H1 (cell line): Measurements from ENCODE around the gene SLC25A21. TPM values are rescaled to one million over a fixed set of nuclear protein-coding genes. Genes with fewer than 3 reads are reported as not detected.
A peak's percentile ranks its signal among the peaks of the same experiment; 100 is the strongest.

Experiments used
- CTCF ChIA-PET: fragments of 300-600 bp; sonication (Branson Sonifier 250); formaldehyde crosslinking; loops from one replicate; lab custom pipeline; 2021; ENCODE audit not compliant: partially characterized antibody; lab: Charles Lee
- POLR2A ChIA-PET: fragments of 300-600 bp; sonication (Branson Sonifier 250); formaldehyde crosslinking; loops from one replicate; lab custom pipeline; 2021; ENCODE audit warnings: inconsistent platforms; ENCODE audit not compliant: partially characterized antibody; lab: Charles Lee
- DNase-seq, 2 experiments: peaks; one replicate each; pipeline versions ENCODE4 v3.0.0 to v3.0.0-alpha.2; 2010 to 2022; ENCODE audit warnings: low spot score in 2 of 2, low read depth in 1 of 2, mixed read lengths in 1 of 2
- FAIRE-seq: peaks from 2 replicates; lab custom pipeline; 2011; peaks lifted over from hg19 to GRCh38; lab: Jason Lieb, UNC
- H2AFZ ChIP-seq: 2 replicates; pipeline ENCODE4 v1.8.1; 2012; ENCODE audit warnings: low read length, inconsistent platforms
- H2AK5ac ChIP-seq: 2 replicates; pipeline ENCODE4 v1.6.1; 2013; ENCODE audit warnings: low read depth, low read length
- H2BK120ac ChIP-seq: replicated peaks from 2 replicates; pipeline ENCODE3; 2013; ENCODE audit warnings: low read depth, low read length, inconsistent platforms
- H2BK12ac ChIP-seq: 2 replicates; pipeline ENCODE4 v1.6.1; 2013; ENCODE audit warnings: low read depth, low read length
- H2BK15ac ChIP-seq: 2 replicates; pipeline ENCODE4 v1.6.1; 2013; ENCODE audit warnings: low read length
- H2BK20ac ChIP-seq: 2 replicates; pipeline ENCODE4 v1.6.1; 2013; ENCODE audit warnings: low read length
- H2BK5ac ChIP-seq: 2 replicates; pipeline ENCODE4 v1.6.1; 2013; ENCODE audit warnings: low read depth, low read length
- H3K14ac ChIP-seq: 2 replicates; pipeline ENCODE4 v1.6.1; 2013; ENCODE audit warnings: inconsistent platforms; ENCODE audit not compliant: insufficient read length
- H3K18ac ChIP-seq: 2 replicates; pipeline ENCODE4 v1.6.1; 2013; ENCODE audit warnings: low read length; ENCODE audit errors: extremely low read depth
- H3K23ac ChIP-seq: 2 replicates; pipeline ENCODE4 v1.6.1; 2013; ENCODE audit warnings: inconsistent platforms; ENCODE audit not compliant: insufficient read length
- H3K23me2 ChIP-seq: 2 replicates; pipeline ENCODE4 v1.6.1; 2013; ENCODE audit warnings: low read depth, low read length
- H3K27ac ChIP-seq: 2 replicates; pipeline ENCODE4 v1.6.1; 2011; ENCODE audit warnings: low read depth, low read length, inconsistent platforms
- H3K27me3 ChIP-seq, 4 experiments: replicated peaks in 1 of 4; 1 replicate in 1 of 4; 2 replicates in 3 of 4; pipeline versions ENCODE4 v1.6.1 to v1.8.1; 2011 to 2013; ENCODE audit warnings: low read length in 3 of 4, mild to moderate bottlenecking in 3 of 4, inconsistent platforms in 2 of 4, mixed read lengths in 2 of 4, moderate library complexity in 1 of 4; ENCODE audit not compliant: control insufficient read depth in 3 of 4, insufficient read depth in 3 of 4; ENCODE audit errors: extremely low read depth in 1 of 4
- H3K36me3 ChIP-seq, 4 experiments: 2 replicates each; pipeline versions ENCODE4 v1.6.1 to v1.8.1; 2011 to 2013; ENCODE audit warnings: mild to moderate bottlenecking in 4 of 4, low read length in 3 of 4, moderate library complexity in 2 of 4, control low read depth in 1 of 4, inconsistent platforms in 1 of 4; ENCODE audit not compliant: insufficient read depth in 4 of 4, control insufficient read depth in 2 of 4
- H3K4ac ChIP-seq: replicated peaks from 2 replicates; pipeline ENCODE3; 2013; ENCODE audit warnings: low read length, low read depth, mixed read lengths, inconsistent platforms; ENCODE audit not compliant: insufficient read length
- H3K4me1 ChIP-seq, 4 experiments: replicated peaks in 1 of 4; 1 replicate in 1 of 4; 2 replicates in 3 of 4; pipeline versions ENCODE4 v1.6.1 to v1.8.1; 2011 to 2013; ENCODE audit warnings: low read length in 3 of 4, inconsistent platforms in 2 of 4, mixed read lengths in 1 of 4; ENCODE audit not compliant: insufficient read depth in 4 of 4, control insufficient read depth in 3 of 4
- H3K4me2 ChIP-seq, 2 experiments: 2 replicates each; pipeline versions ENCODE4 v1.6.1 to v1.8.1; 2011 to 2013; ENCODE audit warnings: low read depth in 2 of 2, low read length in 2 of 2, control low read depth in 1 of 2, inconsistent platforms in 1 of 2, mild to moderate bottlenecking in 1 of 2; ENCODE audit not compliant: insufficient read depth in 1 of 2
- H3K4me3 ChIP-seq, 4 experiments: fragments of 200-600, 300-600 bp in 1 of 4; sonication (generic), shearing (Covaris generic), sonication (Bioruptor Twin) in 1 of 4; 2 replicates each; pipeline versions ENCODE4 v1.5.1 to v1.8.1; 2011 to 2016; ENCODE audit warnings: low read length in 4 of 4, low read depth in 3 of 4, control low read depth in 2 of 4, inconsistent platforms in 2 of 4, mild to moderate bottlenecking in 2 of 4, mixed read lengths in 1 of 4, moderate library complexity in 1 of 4; ENCODE audit not compliant: insufficient read depth in 2 of 4; ENCODE audit errors: extremely low read depth in 1 of 4
- H3K56ac ChIP-seq: replicated peaks from 2 replicates; pipeline ENCODE3; 2013; ENCODE audit warnings: low read depth, mild to moderate bottlenecking, mixed read lengths, low read length, inconsistent platforms; ENCODE audit not compliant: insufficient read length
- H3K79me1 ChIP-seq: 2 replicates; pipeline ENCODE4 v1.6.1; 2013; ENCODE audit warnings: low read depth, low read length, control low read depth
- H3K79me2 ChIP-seq, 2 experiments: 2 replicates each; pipeline versions ENCODE4 v1.6.1 to v1.8.1; 2012 to 2013; ENCODE audit warnings: low read length in 2 of 2, mild to moderate bottlenecking in 2 of 2, inconsistent platforms in 1 of 2; ENCODE audit not compliant: insufficient read depth in 2 of 2, control insufficient read depth in 1 of 2
- H3K9ac ChIP-seq, 4 experiments: replicated peaks in 1 of 4; 1 replicate in 1 of 4; 2 replicates in 3 of 4; pipeline versions ENCODE4 v1.6.1 to v1.8.1; 2011 to 2013; ENCODE audit warnings: low read depth in 3 of 4, low read length in 3 of 4, control low read depth in 2 of 4, mild to moderate bottlenecking in 2 of 4, moderate library complexity in 2 of 4, inconsistent platforms in 1 of 4; ENCODE audit errors: extremely low read depth in 1 of 4
- H3K9me3 ChIP-seq, 2 experiments: 2 replicates each; pipeline versions ENCODE4 v1.6.1 to v1.8.1; 2012 to 2013; ENCODE audit warnings: mild to moderate bottlenecking in 2 of 2, moderate library complexity in 2 of 2, control low read depth in 1 of 2, inconsistent platforms in 1 of 2, low read depth in 1 of 2, low read length in 1 of 2, mixed read lengths in 1 of 2; ENCODE audit not compliant: insufficient read depth in 2 of 2
- H4K20me1 ChIP-seq, 2 experiments: replicated peaks in 1 of 2; 2 replicates each; pipeline versions ENCODE3 to v1.8.1; 2011 to 2013; ENCODE audit warnings: inconsistent platforms in 2 of 2, low read length in 2 of 2, mild to moderate bottlenecking in 1 of 2; ENCODE audit not compliant: insufficient read depth in 2 of 2, control insufficient read depth in 1 of 2
- H4K5ac ChIP-seq: 2 replicates; pipeline ENCODE4 v1.6.1; 2013; ENCODE audit warnings: low read length, low read depth, mixed read lengths, inconsistent platforms; ENCODE audit not compliant: insufficient read length
- H4K8ac ChIP-seq: 2 replicates; pipeline ENCODE4 v1.8.0; 2013; ENCODE audit warnings: mild to moderate bottlenecking, moderate library complexity, low read length, inconsistent platforms; ENCODE audit not compliant: insufficient read depth; ENCODE audit errors: extremely low read depth
- H4K91ac ChIP-seq: replicated peaks from 2 replicates; pipeline ENCODE3; 2013; ENCODE audit warnings: low read length, mixed read lengths, inconsistent platforms; ENCODE audit not compliant: insufficient read length
- BCL11A ChIP-seq, 2 experiments: IDR thresholded peaks; one replicate each; pipeline ENCODE4 v1.6.1; 2011; ENCODE audit warnings: low read depth in 2 of 2, low read length in 2 of 2, mild to moderate bottlenecking in 2 of 2
- CEBPB ChIP-seq: IDR thresholded peaks from 2 replicates; pipeline ENCODE4 v1.6.1; 2012; ENCODE audit warnings: low read depth, low read length
- CTCF ChIP-seq, 3 experiments: IDR thresholded peaks; 1 replicate in 2 of 3; 2 replicates in 1 of 3; pipeline versions ENCODE4 v1.5.1 to v1.6.1; 2011; ENCODE audit warnings: low read length in 3 of 3, mild to moderate bottlenecking in 3 of 3, inconsistent platforms in 2 of 3, low read depth in 1 of 3, moderate library complexity in 1 of 3; ENCODE audit not compliant: insufficient read depth in 1 of 3; ENCODE audit errors: control extremely low read depth in 1 of 3
- FOSL1 ChIP-seq: IDR thresholded peaks from 2 replicates; pipeline ENCODE4 v1.6.1; 2011; ENCODE audit warnings: mild to moderate bottlenecking, low read depth, low read length, moderate library complexity; ENCODE audit not compliant: insufficient read depth
- SRF ChIP-seq: IDR thresholded peaks from 2 replicates; pipeline ENCODE4 v1.6.1; 2011; ENCODE audit warnings: mild to moderate bottlenecking, low read depth, low read length, moderate library complexity
- WGBS, 2 experiments: shearing (Covaris generic) in 1 of 2; methylation state at CpG; one replicate each; pipeline versions ENCODE4 v1.1.6 to v1.1.7; 2013 to 2015; ENCODE audit warnings: low lambda C conversion rate in 2 of 2, mixed read lengths in 2 of 2, inconsistent platforms in 1 of 2, low coverage in 1 of 2, missing lambda C conversion rate in 1 of 2; ENCODE audit not compliant: insufficient replicate concordance in 2 of 2, insufficient coverage in 1 of 2, insufficient read length in 1 of 2; ENCODE audit errors: extremely low coverage in 1 of 2, missing lambda C conversion rate in 1 of 2; 5-methylcytosine and 5-hydroxymethylcytosine counted together
- polyA plus RNA-seq, 7 experiments: library from polyadenylated mRNA; depleted of rRNA in 3 of 7; stranded (reverse) in 5 of 7; unstranded in 2 of 7; fragments of >200 nt in 5 of 7; fragments of 200-250 nt in 2 of 7; gene quantifications; 1 replicate in 5 of 7; 2 replicates in 1 of 7; 4 replicates in 1 of 7; pipeline versions ENCODE4 v1.2.1 to v1.2.3, GENCODE V29; 2011 to 2013; ENCODE audit warnings: missing spikeins in 2 of 7, mixed read lengths in 2 of 7
- total RNA-seq: library from RNA; stranded (reverse); fragmentation: NEBNext Ultra II Directional; extraction: Animal tissue kit (Norgen Biotek cat#: 25700); gene quantifications from 2 replicates; pipeline ENCODE4 v1.2.1, GENCODE V29; 2021

Gene SLC25A21
- total and polyA plus RNA-seq, 2 of the 8 experiments (the other 6 are each of a cell fraction or from before 2014, with no cell fraction given), result 6.9 to 15.7 TPM

DNA sequence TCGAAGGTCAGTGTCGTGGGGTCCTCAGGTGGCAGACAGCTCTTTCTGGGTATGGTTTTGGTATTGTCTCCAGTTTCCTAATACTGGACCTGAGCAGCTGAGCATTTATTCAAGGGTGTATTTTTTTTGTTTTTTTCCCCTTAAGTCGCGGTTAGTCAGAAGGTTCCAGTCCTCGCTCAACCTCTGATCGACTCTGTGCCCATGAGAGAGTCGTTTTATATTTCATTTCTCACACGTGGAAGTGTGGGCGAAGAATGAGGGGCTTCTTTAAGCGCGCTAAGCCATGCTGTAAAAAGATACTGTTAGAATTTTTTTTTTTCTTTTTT lies 25.8 kb upstream of the SLC25A21 start:
- Histone ChIP-seq H4K5ac (no peak overlapping the region), H3K27me3 (no peaks in the 10 kb centered on the region), H4K20me1 (peaks cover 0 to 2% of the 10 kb centered on the region in 2 experiments), H3K23ac (no peak overlapping the region), H2BK120ac (no peak overlapping the region), H3K9ac (peak overlapping the region in 3 of 4 experiments; percentile 45 to 83 (median 78); a peak in 5 of 7 replicates), H3K56ac (no peak overlapping the region)
- POLR2A ChIA-PET, result interaction anchor here (0.6 to 2.8 kb wide), 6 partner anchors 11 to 403 kb away, joined by 3 to 15 read pairs (median 4); partner anchors contain the start of gene SLC25A21
- DNase-seq, result no peak
- TF ChIP-seq FOSL1 (no peak), SRF (no peak), CEBPB (no peak), BCL11A (IDR thresholded peaks at IDR 0.05; ENCODE audit: low read depth in 2 of 2, low read length in 2 of 2) (no peak), CTCF (IDR thresholded peaks at IDR 0.05; ENCODE audit: control extremely low read depth in 1 of 3, insufficient read depth in 1 of 3, low read depth in 1 of 3, low read length in 3 of 3) (peak in 1 of 3 experiments; percentile 16; a peak in 1 of 4 replicates)
- TF ChIP-seq, all 59 proteins: peak for 1
- H2AFZ ChIP-seq, result 0 out of 2 replicates have a peak overlapping the region, but pooled peaks have one; percentile 61
- H3K79me2 ChIP-seq, result peaks cover 0 to 41% of the 10 kb centered on the region in 2 experiments; a peak in 2 of 4 replicates
- H3K4ac ChIP-seq, result no peak overlapping the region
- no peak overlapping the region for H2AK5ac ChIP-seq
- no peaks in the 10 kb centered on the region for H3K36me3 ChIP-seq
- peak overlapping the region; percentile 62 to 81 (median 72) for H3K4me3 ChIP-seq
- no peak overlapping the region for H3K18ac ChIP-seq
- H3K79me1 ChIP-seq, result no peaks in the 10 kb centered on the region
- H2BK12ac ChIP-seq, result no peak overlapping the region
- peaks cover 3% of the 10 kb centered on the region; the same call in 1 of the 2 replicates for H3K23me2 ChIP-seq
- peak overlapping the region; percentile 83 to 93 for H3K4me2 ChIP-seq
- no peak overlapping the region for H3K27ac ChIP-seq
- no peak overlapping the region for H3K14ac ChIP-seq
- peaks cover 0 to 3% (median 0%) of the 10 kb centered on the region in 4 experiments; a peak in 2 of 7 replicates for H3K4me1 ChIP-seq
- H2BK5ac ChIP-seq, result no peak overlapping the region
- CTCF ChIA-PET, result interaction anchor here (0.6 to 2.6 kb wide), 6 partner anchors 9 to 692 kb away, joined by 3 to 11 read pairs (median 3); no protein-coding TSS in a partner anchor
- no peak overlapping the region for H2BK20ac ChIP-seq
- no peak overlapping the region for H4K8ac ChIP-seq
- H2BK15ac ChIP-seq, result no peak overlapping the region
- FAIRE-seq, result no peak
- no peaks in the 10 kb centered on the region for H3K9me3 ChIP-seq
- no peak overlapping the region for H4K91ac ChIP-seq
- WGBS, 2 experiments, result 29% methylated on average over 11 of the region's 11 CpGs; no CpG with 5 or more reads in 1 of the 2 experiments
